ENCODE results near the gene REEP1. TPM values are rescaled to one million over a fixed set of nuclear protein-coding genes. Genes with fewer than 3 reads are reported as not detected.

Gene REEP1
- total RNA-seq, 1 experiment from 2014 or later = 5.9 TPM

GRCh38 chr2:86275384-86275799 is 62.0 kb downstream of the REEP1 start:
- no peak for ATAC-seq
- no peak overlapping the region for H3K4me2 ChIP-seq (ENCODE audit: low read length)

More at GRCh38 chr2:86275384-86275799, 62.0 kb downstream of the REEP1 start:
- H3K4me1 ChIP-seq (ENCODE audit: control insufficient read depth in 1 of 2, insufficient read depth in 2 of 2, low read length in 2 of 2) = peaks cover 8 to 17% of the 10 kb centered on the region in 2 experiments; a peak in 3 of 4 replicates
- TF ChIP-seq EGR1 (IDR thresholded peaks at IDR 0.05; ENCODE audit: low read depth) = no peak
- no peak for TF ChIP-seq TCF7L2 (IDR thresholded peaks at IDR 0.05; ENCODE audit: borderline replicate concordance, extremely low read depth, insufficient read depth, insufficient read length)
- no peak for TF ChIP-seq ELF1 (IDR thresholded peaks at IDR 0.05; ENCODE audit: borderline replicate concordance, low read depth)
- no peak for TF ChIP-seq POLR2AphosphoS5 (IDR thresholded peaks at IDR 0.05; ENCODE audit: low read depth, low read length)
- TF ChIP-seq CEBPB (IDR thresholded peaks at IDR 0.05; ENCODE audit: low read depth) = no peak
- no peak for TF ChIP-seq RAD21 (IDR thresholded peaks at IDR 0.05; ENCODE audit: low read depth)
- TF ChIP-seq REST (IDR thresholded peaks at IDR 0.05; ENCODE audit: low read depth) = no peak
- TF ChIP-seq EZH2phosphoT487 (IDR thresholded peaks at IDR 0.05; ENCODE audit: borderline replicate concordance) = no peak
- TF ChIP-seq JUND (IDR thresholded peaks at IDR 0.05) = no peak
- no peak for TF ChIP-seq ZNF274 (IDR thresholded peaks at IDR 0.05; ENCODE audit: low read depth, low read length)
- no peak for TF ChIP-seq CBX3 (IDR thresholded peaks at IDR 0.05; ENCODE audit: low read depth)
- no peak for TF ChIP-seq YY1 (IDR thresholded peaks at IDR 0.05; ENCODE audit: extremely low read depth, insufficient replicate concordance, low read depth, low read length)
- no peak for TF ChIP-seq CTCF (IDR thresholded peaks at IDR 0.05 in 2 of 3, conservative IDR thresholded peaks at IDR 0.05 in 1 of 3; ENCODE audit: borderline replicate concordance in 1 of 3, insufficient read depth in 1 of 3, low read depth in 2 of 3, low read length in 2 of 3)
- no peak for TF ChIP-seq ZBTB33 (IDR thresholded peaks at IDR 0.05; ENCODE audit: extremely low read depth, insufficient replicate concordance, low read length)
- no peaks in the 10 kb centered on the region for H4K20me1 ChIP-seq (ENCODE audit: insufficient read depth)
- H3K27ac ChIP-seq (ENCODE audit: low read depth, low read length) = no peak overlapping the region
- H3K4me3 ChIP-seq (replicated peaks in 1 of 2; ENCODE audit: low read depth in 1 of 2, low read length in 2 of 2) = no peak overlapping the region
- no peaks in the 10 kb centered on the region for H3K9me2 ChIP-seq (ENCODE audit: insufficient read depth)
- no peaks in the 10 kb centered on the region for H3K36me3 ChIP-seq (ENCODE audit: control insufficient read depth in 1 of 2, insufficient read depth in 2 of 2, low read length in 2 of 2)
- DNase-seq (ENCODE audit: low read depth, low spot score) = no peak
- peaks cover 13 to 15% of the 10 kb centered on the region in 2 experiments; a peak in 3 of 4 replicates for H3K9me3 ChIP-seq (ENCODE audit: control insufficient read depth in 1 of 2, insufficient read depth in 1 of 2, low read depth in 1 of 2, low read length in 2 of 2)
- intact Hi-C loops (cut with micrococcal nuclease) = no loop called here
- H3K9ac ChIP-seq (ENCODE audit: low read length) = no peak overlapping the region
- no peaks in the 10 kb centered on the region for H3K79me2 ChIP-seq (ENCODE audit: insufficient read depth, low read length)
- BruUV-seq (replicated peaks) = no TSS peak
- ChIA-PET RAD21 (ENCODE audit: low non-redundant PET in 1 of 2, low total read pairs in 2 of 2, uncharacterized antibody in 2 of 2, unreplicated experiment in 2 of 2) (interaction anchor here in 1 of 2 experiments (0.5 kb wide), 1 partner anchor 93 kb away, joined by 3 read pairs; no protein-coding TSS in a partner anchor), POLR2A (no interaction called here), CTCF (no interaction called here)
- H3K27me3 ChIP-seq (ENCODE audit: insufficient read depth, low read length) = no peaks in the 10 kb centered on the region
- H2AFZ ChIP-seq (ENCODE audit: low read depth, low read length, poor library complexity, severe bottlenecking) = no peak overlapping the region

All from HCT116 (cell line).